IMR-90 (cell line): ENCODE results near the gene MRPL52. TPM values are rescaled to one million over a fixed set of nuclear protein-coding genes. Genes with fewer than 3 reads are reported as not detected.

Source experiments
- ATAC-seq: fragments of 200-7000 bp; cut with Tn5 transposase; 2 replicates; pipeline ENCODE4 v1.9.1; 2020; ENCODE audit warnings: low read depth, mild to moderate bottlenecking, moderate library complexity
- BruUV-seq: library from RNA; stranded (reverse); fragments of 400-500 nt; replicated peaks from 2 replicates; lab custom pipeline; 2021; lab: Mats Ljungman, UMichigan
- CTCF ChIA-PET: fragments of 300-600 bp; formaldehyde crosslinking; extraction: SDS; loops from one replicate; lab custom pipeline; 2021; ENCODE audit warnings: antibody characterized with exemption; lab: Yijun Ruan, JAX
- POLR2A ChIA-PET: fragments of 300-600 bp; sonication (Branson Sonifier 250); formaldehyde crosslinking; loops from one replicate; lab custom pipeline; 2022; ENCODE audit warnings: antibody characterized with exemption; ENCODE audit not compliant: unreplicated experiment; lab: Charles Lee
- DNase-seq: peaks from one replicate; pipeline ENCODE4 v3.0.0; 2013
- H2AFZ ChIP-seq: replicated peaks from 2 replicates; pipeline ENCODE3; 2013; ENCODE audit warnings: low read length, mild to moderate bottlenecking; ENCODE audit not compliant: poor library complexity
- H2AK5ac ChIP-seq: 2 replicates; pipeline ENCODE4 v1.6.1; 2013; ENCODE audit warnings: low read depth, low read length, inconsistent platforms
- H2AK9ac ChIP-seq: replicated peaks from 2 replicates; pipeline ENCODE3; 2013; ENCODE audit warnings: mild to moderate bottlenecking, low read depth, low read length, moderate library complexity; ENCODE audit not compliant: poor library complexity
- H2BK120ac ChIP-seq: 2 replicates; pipeline ENCODE4 v1.6.1; 2013; ENCODE audit warnings: low read depth, low read length, inconsistent platforms
- H2BK15ac ChIP-seq: 3 replicates; pipeline ENCODE4 v1.6.1; 2013; ENCODE audit warnings: low read depth, low read length, inconsistent platforms
- H2BK20ac ChIP-seq: 2 replicates; pipeline ENCODE4 v1.6.1; 2013; ENCODE audit warnings: low read depth, mild to moderate bottlenecking, inconsistent platforms, low read length, moderate library complexity
- H2BK5ac ChIP-seq: 2 replicates; pipeline ENCODE4 v1.6.1; 2013; ENCODE audit warnings: mild to moderate bottlenecking, low read depth, low read length, inconsistent platforms; ENCODE audit not compliant: poor library complexity, severe bottlenecking
- H3K14ac ChIP-seq: replicated peaks from 2 replicates; pipeline ENCODE4 v1.6.1; 2013; ENCODE audit warnings: low read depth, low read length, inconsistent platforms
- H3K18ac ChIP-seq: 2 replicates; pipeline ENCODE4 v1.6.1; 2013; ENCODE audit warnings: low read depth, low read length, control low read depth
- H3K23ac ChIP-seq: 2 replicates; pipeline ENCODE4 v1.6.1; 2013; ENCODE audit warnings: low read depth, low read length, inconsistent platforms
- H3K27ac ChIP-seq: 2 replicates; pipeline ENCODE4 v1.5.1; 2013; ENCODE audit warnings: mild to moderate bottlenecking, control low read depth, low read length; ENCODE audit not compliant: insufficient read depth
- H3K27me3 ChIP-seq: 2 replicates; pipeline ENCODE4 v1.6.1; 2013; ENCODE audit warnings: low read length; ENCODE audit not compliant: control insufficient read depth, insufficient read depth
- H3K36me3 ChIP-seq: 2 replicates; pipeline ENCODE4 v1.6.1; 2013; ENCODE audit warnings: low read length, mixed read lengths; ENCODE audit not compliant: control insufficient read depth, insufficient read depth
- H3K4ac ChIP-seq: 2 replicates; pipeline ENCODE4 v1.6.1; 2013; ENCODE audit warnings: low read depth, low read length, inconsistent platforms
- H3K4me1 ChIP-seq: 2 replicates; pipeline ENCODE4 v1.6.1; 2013; ENCODE audit warnings: low read length, mixed read lengths; ENCODE audit not compliant: control insufficient read depth, insufficient read depth
- H3K4me2 ChIP-seq: 2 replicates; pipeline ENCODE4 v1.6.1; 2013; ENCODE audit warnings: low read depth, mild to moderate bottlenecking, control low read depth, low read length, moderate library complexity
- H3K4me3 ChIP-seq: 2 replicates; pipeline ENCODE4 v1.5.1; 2013; ENCODE audit warnings: low read depth, mild to moderate bottlenecking, control low read depth, low read length, moderate library complexity; ENCODE audit not compliant: insufficient read depth
- H3K56ac ChIP-seq: 2 replicates; pipeline ENCODE4 v1.6.1; 2013; ENCODE audit warnings: low read length, inconsistent platforms; ENCODE audit not compliant: insufficient read depth; ENCODE audit errors: extremely low read depth
- H3K79me1 ChIP-seq, 2 experiments: 2 replicates each; pipeline ENCODE4 v1.6.1; 2013; ENCODE audit warnings: low read length in 2 of 2, inconsistent platforms in 1 of 2, low read depth in 1 of 2
- H3K9ac ChIP-seq: 2 replicates; pipeline ENCODE4 v1.6.1; 2013; ENCODE audit warnings: low read depth, low read length, control low read depth
- H3K9me1 ChIP-seq: 2 replicates; pipeline ENCODE4 v1.6.1; 2013; ENCODE audit warnings: low read length, inconsistent platforms; ENCODE audit not compliant: insufficient read depth
- H3K9me3 ChIP-seq: 2 replicates; pipeline ENCODE4 v1.6.1; 2013; ENCODE audit warnings: low read length; ENCODE audit not compliant: control insufficient read depth, insufficient read depth
- H4K20me1 ChIP-seq: 2 replicates; pipeline ENCODE4 v1.6.1; 2013; ENCODE audit warnings: low read length, inconsistent platforms; ENCODE audit not compliant: insufficient read depth
- H4K5ac ChIP-seq: 2 replicates; pipeline ENCODE4 v1.6.1; 2013; ENCODE audit warnings: mild to moderate bottlenecking, low read depth, low read length, control low read depth
- H4K8ac ChIP-seq, 2 experiments: 2 replicates each; pipeline ENCODE4 v1.6.1; 2013; ENCODE audit warnings: low read depth in 2 of 2, low read length in 2 of 2, control low read depth in 1 of 2, inconsistent platforms in 1 of 2
- H4K91ac ChIP-seq: 2 replicates; pipeline ENCODE4 v1.6.1; 2013; ENCODE audit warnings: low read depth, low read length, inconsistent platforms; ENCODE audit not compliant: insufficient read depth
- BHLHE40 ChIP-seq: fragments of 150-350 bp; IDR thresholded peaks from 2 replicates; pipeline ENCODE4 v1.6.1; 2016; ENCODE audit warnings: mild to moderate bottlenecking, low read depth, low read length
- CEBPB ChIP-seq: IDR thresholded peaks from 2 replicates; pipeline ENCODE4 v1.6.1; 2012; ENCODE audit warnings: low read depth, low read length, improper control_type of control experiment
- CHD1 ChIP-seq: IDR thresholded peaks from 2 replicates; pipeline ENCODE4 v1.6.1; 2012; ENCODE audit warnings: low read depth, low read length, improper control_type of control experiment
- FOS ChIP-seq: fragments of 150-350 bp; IDR thresholded peaks from 2 replicates; pipeline ENCODE4 v1.6.1; 2016; ENCODE audit warnings: low read depth, low read length
- MXI1 ChIP-seq: IDR thresholded peaks from 2 replicates; pipeline ENCODE4 v1.6.1; 2012; ENCODE audit warnings: low read depth, mild to moderate bottlenecking, low read length, moderate library complexity, borderline replicate concordance
- NFE2L2 ChIP-seq: fragments of 150-350 bp; IDR thresholded peaks from 2 replicates; pipeline ENCODE4 v1.6.1; 2016; ENCODE audit warnings: low read depth, mild to moderate bottlenecking, low read length
- RAD21 ChIP-seq: IDR thresholded peaks from 2 replicates; pipeline ENCODE4 v1.6.1; 2012; ENCODE audit warnings: low read length, improper control_type of control experiment
- RCOR1 ChIP-seq: IDR thresholded peaks from 2 replicates; pipeline ENCODE4 v1.6.1; 2012; ENCODE audit warnings: mild to moderate bottlenecking, low read length, improper control_type of control experiment; ENCODE audit not compliant: insufficient replicate concordance
- USF2 ChIP-seq: fragments of 150-350 bp; IDR thresholded peaks from 2 replicates; pipeline ENCODE4 v1.6.1; 2017; ENCODE audit warnings: mild to moderate bottlenecking, antibody characterized with exemption, low read length, low read depth
- WGBS, 2 experiments: methylation state at CpG; one replicate each; pipeline versions ENCODE4 v1.1.5 to v1.1.7; 2013; ENCODE audit warnings: missing lambda C conversion rate in 2 of 2; ENCODE audit not compliant: insufficient read length in 1 of 2; ENCODE audit errors: extremely low coverage in 2 of 2; 5-methylcytosine and 5-hydroxymethylcytosine counted together
- dilution Hi-C: fragments of 300-500 bp; cut with HindIII; formaldehyde crosslinking; loops from one replicate; pipeline ENCODE4 v1.14.3; 2018; ENCODE audit warnings: low sequenced_read_pairs; ENCODE audit not compliant: unreplicated experiment
- in situ Hi-C: fragments of 300-500 bp; cut with MboI; formaldehyde crosslinking; loops from 3 replicates; pipeline ENCODE4 v1.14.3; 2019; ENCODE audit warnings: low sequenced_read_pairs, inconsistent platforms, mixed read lengths
- intact Hi-C: fragments of 100-400 bp; cut with micrococcal nuclease; formaldehyde crosslinking; loops from 2 replicates; pipeline ENCODE4 v1.10.0; 2022
- polyA plus RNA-seq, 3 experiments: library from polyadenylated mRNA; depleted of rRNA; stranded (reverse); fragments of >200 nt; gene quantifications; 2 replicates each; pipeline ENCODE4 v1.2.3, GENCODE V29; 2012; ENCODE audit warnings: low replicate concordance in 1 of 3
- total RNA-seq: library from RNA; depleted of rRNA; stranded (reverse); fragments of >200 nt; gene quantifications from 2 replicates; pipeline ENCODE4 v1.2.3, GENCODE V29; 2012

MRPL52 gene
- total and polyA plus RNA-seq, 2 of the 4 experiments (the other 2 are of a cell fraction), result 33.1 to 51.4 TPM

DNA sequence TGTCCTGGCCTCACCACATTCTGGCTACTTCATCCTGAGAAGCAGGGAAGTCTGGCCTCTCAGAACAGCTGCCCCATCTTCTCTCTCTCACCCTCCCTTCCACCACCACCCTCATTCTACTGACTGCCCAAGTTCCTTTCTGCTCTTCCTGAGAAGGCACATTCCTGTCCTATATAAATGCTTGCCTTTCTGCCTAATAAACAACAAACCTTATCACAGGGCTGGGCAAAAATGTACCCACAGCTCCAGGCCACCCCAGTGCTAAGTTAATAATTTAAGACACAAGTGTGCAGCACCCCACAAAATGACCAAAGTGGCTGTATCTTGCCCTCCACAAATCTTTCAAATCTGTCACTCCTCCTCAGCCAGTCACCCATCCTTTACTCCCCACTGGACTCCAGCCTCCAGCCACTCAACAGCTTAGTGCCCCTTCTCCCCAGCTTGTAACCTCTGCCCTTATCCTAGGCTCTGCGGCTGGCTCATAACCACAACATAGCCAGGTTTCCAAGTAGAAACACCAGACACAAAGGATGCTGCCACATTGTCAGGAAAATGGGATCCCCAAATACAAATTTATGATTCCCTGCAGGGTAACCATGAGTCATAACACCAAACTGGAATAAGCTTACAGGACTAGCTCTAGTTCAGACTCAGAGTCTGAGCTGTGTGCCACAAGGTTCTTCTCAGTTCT lies 48.2 kb upstream of the MRPL52 start:
- Histone ChIP-seq H3K9me3 (no peaks in the 10 kb centered on the region), H3K79me1 (no peaks in the 10 kb centered on the region), H2BK15ac (no peak overlapping the region), H3K56ac (no peak overlapping the region), H4K20me1 (no peaks in the 10 kb centered on the region), H3K36me3 (no peaks in the 10 kb centered on the region), H2BK20ac (no peak overlapping the region), H3K18ac (peak overlapping the region; percentile 38), H3K4ac (no peak overlapping the region), H4K91ac (peak overlapping the region; percentile 10; the same call in 1 of the 2 replicates), H4K5ac (peak overlapping the region; percentile 43), H2BK120ac (no peak overlapping the region), H3K14ac (peak overlapping the region; percentile 9; the same call in 1 of the 2 replicates), H3K4me2 (no peak overlapping the region), H2AFZ (peak overlapping the region; percentile 6), H3K4me1 (peaks cover 12% of the 10 kb centered on the region), H3K9me1 (no peaks in the 10 kb centered on the region), H3K27me3 (no peaks in the 10 kb centered on the region), H2BK5ac (no peak overlapping the region), H2AK5ac (0 out of 2 replicates have a peak overlapping the region, but pooled peaks have one; percentile 7), H3K9ac (no peak overlapping the region), H3K27ac (no peak overlapping the region), H2AK9ac (peak overlapping the region; percentile 6), H3K4me3 (no peak overlapping the region), H4K8ac (peak overlapping the region in 1 of 2 experiments; percentile 41; a peak in 1 of 4 replicates), H3K23ac (no peak overlapping the region; the same call in 1 of the 2 replicates)
- in situ Hi-C loops, result no loop called here
- ATAC-seq, result peak; percentile 70
- dilution Hi-C loops, result no loop called here
- peak; percentile 43 for DNase-seq
- 13% methylated on average over 1 of the region's 1 CpG; no CpG with 5 or more reads in 1 of the 2 experiments for WGBS, 2 experiments
- TF ChIP-seq MXI1, result no peak
- no peak for TF ChIP-seq NFE2L2
- no peak for TF ChIP-seq CHD1
- TF ChIP-seq RAD21, result no peak
- TF ChIP-seq BHLHE40, result no peak
- TF ChIP-seq CEBPB, result no peak
- TF ChIP-seq RCOR1, result no peak
- no peak for TF ChIP-seq USF2
- TF ChIP-seq FOS, result no peak
- intact Hi-C loops, result loop anchor here (5.0 kb wide), 1 partner anchor 36 kb away; the partner anchor contains the start of gene SLC7A7
- ChIA-PET CTCF (interaction anchor here (1.3 kb wide), 1 partner anchor 211 kb away, joined by 3 read pairs; no protein-coding TSS in a partner anchor), POLR2A (interaction anchor here (0.5 kb wide), 1 partner anchor 73 kb away, joined by 4 read pairs; no protein-coding TSS in a partner anchor)
- no TSS peak for BruUV-seq
